ENCODE data around the gene PLEK.

DNA sequence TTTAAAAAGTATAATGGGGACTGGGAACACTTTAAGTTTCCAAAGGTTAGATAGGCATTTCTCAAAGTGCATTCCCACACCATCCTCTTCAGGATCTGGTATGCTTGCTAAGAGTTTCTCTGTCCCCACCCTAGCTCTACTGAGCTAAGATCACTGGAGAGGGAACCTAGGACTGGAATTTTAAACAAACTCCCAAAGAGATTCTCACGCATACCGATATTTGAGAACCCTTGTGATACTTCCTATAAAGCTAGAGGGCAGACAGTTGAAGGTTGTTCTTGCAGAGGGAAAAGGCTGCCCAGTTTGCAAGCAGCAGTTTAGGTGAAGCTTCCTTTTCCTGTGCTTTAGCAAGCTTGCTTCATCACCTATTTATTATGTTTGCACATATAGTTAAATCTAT, 49.0 kb upstream of the PLEK start:
- TF ChIP-seq, protein P1, sequence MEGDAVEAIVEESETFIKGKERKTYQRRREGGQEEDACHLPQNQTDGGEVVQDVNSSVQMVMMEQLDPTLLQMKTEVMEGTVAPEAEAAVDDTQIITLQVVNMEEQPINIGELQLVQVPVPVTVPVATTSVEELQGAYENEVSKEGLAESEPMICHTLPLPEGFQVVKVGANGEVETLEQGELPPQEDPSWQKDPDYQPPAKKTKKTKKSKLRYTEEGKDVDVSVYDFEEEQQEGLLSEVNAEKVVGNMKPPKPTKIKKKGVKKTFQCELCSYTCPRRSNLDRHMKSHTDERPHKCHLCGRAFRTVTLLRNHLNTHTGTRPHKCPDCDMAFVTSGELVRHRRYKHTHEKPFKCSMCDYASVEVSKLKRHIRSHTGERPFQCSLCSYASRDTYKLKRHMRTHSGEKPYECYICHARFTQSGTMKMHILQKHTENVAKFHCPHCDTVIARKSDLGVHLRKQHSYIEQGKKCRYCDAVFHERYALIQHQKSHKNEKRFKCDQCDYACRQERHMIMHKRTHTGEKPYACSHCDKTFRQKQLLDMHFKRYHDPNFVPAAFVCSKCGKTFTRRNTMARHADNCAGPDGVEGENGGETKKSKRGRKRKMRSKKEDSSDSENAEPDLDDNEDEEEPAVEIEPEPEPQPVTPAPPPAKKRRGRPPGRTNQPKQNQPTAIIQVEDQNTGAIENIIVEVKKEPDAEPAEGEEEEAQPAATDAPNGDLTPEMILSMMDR (conservative IDR thresholded peaks at IDR 0.05) = no peak
- TF ChIP-seq ZFX (IDR thresholded peaks at IDR 0.05) = no peak

All from C4-2B (cell line).